Heart right ventricle (tissue), 16 donors: ENCODE results near the gene TOR1AIP1. TPM values are rescaled to one million over a fixed set of nuclear protein-coding genes. Genes with fewer than 3 reads are reported as not detected.
"Not testable (repeated sequence)": the region's sequence is repeated elsewhere in the genome, so short reads cannot be mapped to it uniquely, and the experiment has no call there.

ENCODE experiments used
- ATAC-seq, 8 donors: fragments of 200-7000 bp; cut with Tn5 transposase; one replicate each; pipeline ENCODE4 v1.9.1; 2020; ENCODE audit warnings: mild to moderate bottlenecking in 8 of 8, moderate library complexity in 8 of 8, moderate number of reproducible peaks in 1 of 8
- DNase-seq, 2 donors: peaks; one replicate each; pipeline ENCODE4 v3.0.0-alpha.2; 2020
- H3K27ac ChIP-seq, 10 donors: fragments of 200-600 bp; sonication (generic) in 2 of 10; one replicate each; pipeline versions ENCODE4 v1.5.0 to v1.8.0; 2020 to 2022; ENCODE audit warnings: mild to moderate bottlenecking in 3 of 10
- H3K27me3 ChIP-seq, 7 donors: fragments of 200-600 bp; one replicate each; pipeline ENCODE4 v1.8.0; 2021 to 2022; ENCODE audit warnings: mild to moderate bottlenecking in 2 of 7
- H3K36me3 ChIP-seq, 9 donors: fragments of 200-600 bp; sonication (generic) in 1 of 9; one replicate each; pipeline versions ENCODE4 v1.5.0 to v1.8.0; 2020 to 2022; ENCODE audit warnings: mild to moderate bottlenecking in 2 of 9
- H3K4me1 ChIP-seq, 9 donors: fragments of 200-600 bp; sonication (generic) in 1 of 9; one replicate each; pipeline versions ENCODE4 v1.5.0 to v1.8.0; 2020 to 2022; ENCODE audit warnings: mild to moderate bottlenecking in 4 of 9
- H3K4me3 ChIP-seq, 10 donors: fragments of 200-600 bp; sonication (generic) in 2 of 10; one replicate each; pipeline versions ENCODE4 v1.5.0 to v1.8.0; 2020 to 2022; ENCODE audit warnings: mild to moderate bottlenecking in 7 of 10, moderate library complexity in 2 of 10
- H3K9me3 ChIP-seq, 11 donors: fragments of 200-600 bp in 10 of 11; sonication (generic) in 2 of 11; one replicate each; pipeline versions ENCODE4 v1.5.0 to v1.8.0; 2013 to 2022; ENCODE audit warnings: mild to moderate bottlenecking in 2 of 11, control low read depth in 1 of 11, moderate library complexity in 1 of 11
- WGBS, 2 donors: extraction: QIAGEN DNeasy Blood & Tissue Kit; methylation state at CpG; one replicate each; pipeline ENCODE4 v1.1.7; 2013; ENCODE audit warnings: inconsistent platforms in 1 of 2; 5-methylcytosine and 5-hydroxymethylcytosine counted together
- intact Hi-C, 10 donors: fragments of 100-400 bp; cut with DNase I; formaldehyde crosslinking; loops; one replicate each; pipeline versions ENCODE4 v1.11.1 to v1.14.2; 2022
- long read RNA-seq, 3 donors: library from polyadenylated mRNA; unstranded; transcript quantifications; one replicate each; pipeline ENCODE4 v2.0.0, GENCODE V29; 2020 to 2021
- polyA plus RNA-seq, 2 donors: library from polyadenylated mRNA; stranded (reverse); fragments of 200-250 nt; gene quantifications; one replicate each; pipeline ENCODE4 v1.2.3, GENCODE V29; 2013
- total RNA-seq, 10 donors: library from RNA; stranded (reverse); fragmentation: NEBNext Ultra II Directional in 3 of 10; extraction: Animal tissue kit (Norgen Biotek cat#: 25700) in 3 of 10; gene quantifications; one replicate each; pipeline versions ENCODE4 v1.2.1 to v1.2.4, GENCODE V29; 2021 to 2023
- TF ChIP-seq, protein P1 (sequence below), 9 donors: fragments of 200-600 bp; sonication (generic) in 2 of 9; IDR thresholded peaks; one replicate each; pipeline versions ENCODE4 v1.5.0 to v1.8.0; 2021 to 2022; ENCODE audit warnings: antibody characterized with exemption in 9 of 9, mild to moderate bottlenecking in 5 of 9, moderate library complexity in 1 of 9
- donor health status: Arrhythmogenic right ventricular cardiomyopathy.
- donor health status: ischemic (EF 13 %, LVEDD 7.1; RV severe dilation, severe dysfunction).
- donor health status: healthy with polysubstance abuse.
- donor health status: DM: no; HTN: yes; CAD: no.
- donor health status: DM: no; HTN: no; CAD: no.
- donor health status: ischemic (EF 25% LVEDD 6.9; RV normal size, moderate dysfunction).
- donor health status: ischemic (EF 25% LVEDD 5.7; RV mildly dilated, moderate dysfunction).
- donor health status: healthy.
- donor health status: DM: yes; HTN: yes; CAD: no.
- donor health status: Ischemic cardiomyopathy.
- donor health status: ischemic (EF 35%, LVEDD 5.7; RV mildly dilated, moderate dysfunction).
- donor health status: nonischemic (EF 11% LVEDD 7.7; RV severe dilation, severe dysfunction).
- donor health status: DM: yes; HTN: yes; CAD: no.
- donor health status: PGD.
- donor health status: ischemic (EF 29% LVEDD 5.4; RV normal size, mild dysfunction).
- donor health status: nonischemic (EF 23%, LVEDD 6.1; RV moderate dilation, normal function).

The TOR1AIP1 gene, protein sequence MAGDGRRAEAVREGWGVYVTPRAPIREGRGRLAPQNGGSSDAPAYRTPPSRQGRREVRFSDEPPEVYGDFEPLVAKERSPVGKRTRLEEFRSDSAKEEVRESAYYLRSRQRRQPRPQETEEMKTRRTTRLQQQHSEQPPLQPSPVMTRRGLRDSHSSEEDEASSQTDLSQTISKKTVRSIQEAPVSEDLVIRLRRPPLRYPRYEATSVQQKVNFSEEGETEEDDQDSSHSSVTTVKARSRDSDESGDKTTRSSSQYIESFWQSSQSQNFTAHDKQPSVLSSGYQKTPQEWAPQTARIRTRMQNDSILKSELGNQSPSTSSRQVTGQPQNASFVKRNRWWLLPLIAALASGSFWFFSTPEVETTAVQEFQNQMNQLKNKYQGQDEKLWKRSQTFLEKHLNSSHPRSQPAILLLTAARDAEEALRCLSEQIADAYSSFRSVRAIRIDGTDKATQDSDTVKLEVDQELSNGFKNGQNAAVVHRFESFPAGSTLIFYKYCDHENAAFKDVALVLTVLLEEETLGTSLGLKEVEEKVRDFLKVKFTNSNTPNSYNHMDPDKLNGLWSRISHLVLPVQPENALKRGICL
- 10 to 100 TPM; 31.6 to 50.3 (median 46.0) TPM for total RNA-seq
- 10 to 100 TPM; 13.4 to 19.2 TPM for polyA plus RNA-seq
- long read RNA-seq, donor 1, full-length matches to known transcripts, result 13 of 18 reads
- long read RNA-seq, donor 1, partial matches to known transcripts, result 1 of 18 reads
- long read RNA-seq, donor 1, other reads (novel, unspliced or antisense), result 4 of 18 reads
- long read RNA-seq, donor 2, full-length matches to known transcripts, result 9 of 14 reads
- long read RNA-seq, donor 2, partial matches to known transcripts, result 5 of 14 reads
- long read RNA-seq, donor 2, other reads (novel, unspliced or antisense), result 0 of 14 reads
- long read RNA-seq, donor 3, full-length matches to known transcripts, result 19 of 40 reads
- long read RNA-seq, donor 3, partial matches to known transcripts, result 1 of 40 reads
- long read RNA-seq, donor 3, other reads (novel, unspliced or antisense), result 20 of 40 reads

DNA sequence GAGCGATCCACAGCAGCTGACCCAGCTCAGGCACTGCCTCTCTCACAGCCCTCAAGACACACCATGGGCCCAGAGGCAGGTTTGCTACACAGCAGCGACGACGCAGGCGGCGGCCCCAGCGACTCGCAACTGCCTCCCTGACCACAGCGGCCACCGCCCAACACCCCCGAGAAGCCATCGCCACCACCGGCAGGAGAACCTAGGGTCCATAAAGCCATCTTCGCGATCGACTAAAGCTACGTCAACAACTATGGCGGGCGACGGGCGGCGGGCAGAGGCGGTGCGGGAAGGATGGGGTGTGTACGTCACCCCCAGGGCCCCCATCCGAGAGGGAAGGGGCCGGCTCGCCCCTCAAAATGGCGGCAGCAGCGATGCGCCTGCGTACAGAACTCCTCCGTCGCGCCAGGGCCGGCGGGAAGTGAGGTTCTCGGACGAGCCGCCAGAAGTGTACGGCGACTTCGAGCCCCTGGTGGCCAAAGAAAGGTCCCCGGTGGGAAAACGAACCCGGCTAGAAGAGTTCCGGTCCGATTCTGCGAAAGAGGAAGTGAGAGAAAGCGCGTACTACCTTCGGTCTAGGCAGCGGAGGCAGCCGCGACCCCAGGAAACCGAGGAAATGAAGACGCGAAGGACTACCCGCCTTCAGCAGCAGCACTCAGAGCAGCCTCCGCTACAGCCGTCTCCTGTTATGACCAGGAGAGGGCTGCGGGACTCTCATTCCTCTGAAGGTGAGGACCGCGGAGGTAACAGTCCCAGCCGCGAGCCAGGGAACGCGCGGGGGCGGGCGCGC is at the start of gene TOR1AIP1:
Gene TOR1AIP1, plus strand, starts transcription at position 33 of the 787 bp plus-strand sequence. Its CDS starts 218 bp downstream, at position 251.
- Histone ChIP-seq H3K4me3 (peak within 1 kb of the TSS; percentile 64 to 90 (median 79)), H3K27ac (peak within 1 kb of the TSS; percentile 95 to 100 (median 99)), H3K9me3 (no peaks in the 10 kb centered on the region), H3K27me3 (no peaks in the 10 kb centered on the region), H3K4me1 (peaks cover 3 to 62% (median 57%) of the 10 kb centered on the region in 9 donors), H3K36me3 (peaks cover 0 to 36% (median 15%) of the 10 kb centered on the region in 9 donors)
- 0% methylated on average over 72 of the region's 72 CpGs for WGBS, 2 donors
- DNase-seq (peak; percentile 97 to 98), ATAC-seq (peak; percentile 94 to 98 (median 96))
- intact Hi-C loops, result loop anchor here in 5 of 10 donors (1.0 to 10.0 kb wide), 6 partner anchors 65 to 142 kb away; partner anchors contain the start of gene CEP350 (in 4 of the 5)
- TF ChIP-seq, protein P1, sequence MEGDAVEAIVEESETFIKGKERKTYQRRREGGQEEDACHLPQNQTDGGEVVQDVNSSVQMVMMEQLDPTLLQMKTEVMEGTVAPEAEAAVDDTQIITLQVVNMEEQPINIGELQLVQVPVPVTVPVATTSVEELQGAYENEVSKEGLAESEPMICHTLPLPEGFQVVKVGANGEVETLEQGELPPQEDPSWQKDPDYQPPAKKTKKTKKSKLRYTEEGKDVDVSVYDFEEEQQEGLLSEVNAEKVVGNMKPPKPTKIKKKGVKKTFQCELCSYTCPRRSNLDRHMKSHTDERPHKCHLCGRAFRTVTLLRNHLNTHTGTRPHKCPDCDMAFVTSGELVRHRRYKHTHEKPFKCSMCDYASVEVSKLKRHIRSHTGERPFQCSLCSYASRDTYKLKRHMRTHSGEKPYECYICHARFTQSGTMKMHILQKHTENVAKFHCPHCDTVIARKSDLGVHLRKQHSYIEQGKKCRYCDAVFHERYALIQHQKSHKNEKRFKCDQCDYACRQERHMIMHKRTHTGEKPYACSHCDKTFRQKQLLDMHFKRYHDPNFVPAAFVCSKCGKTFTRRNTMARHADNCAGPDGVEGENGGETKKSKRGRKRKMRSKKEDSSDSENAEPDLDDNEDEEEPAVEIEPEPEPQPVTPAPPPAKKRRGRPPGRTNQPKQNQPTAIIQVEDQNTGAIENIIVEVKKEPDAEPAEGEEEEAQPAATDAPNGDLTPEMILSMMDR (IDR thresholded peaks at IDR 0.05), result peak; percentile 27 to 62 (median 40)

DNA sequence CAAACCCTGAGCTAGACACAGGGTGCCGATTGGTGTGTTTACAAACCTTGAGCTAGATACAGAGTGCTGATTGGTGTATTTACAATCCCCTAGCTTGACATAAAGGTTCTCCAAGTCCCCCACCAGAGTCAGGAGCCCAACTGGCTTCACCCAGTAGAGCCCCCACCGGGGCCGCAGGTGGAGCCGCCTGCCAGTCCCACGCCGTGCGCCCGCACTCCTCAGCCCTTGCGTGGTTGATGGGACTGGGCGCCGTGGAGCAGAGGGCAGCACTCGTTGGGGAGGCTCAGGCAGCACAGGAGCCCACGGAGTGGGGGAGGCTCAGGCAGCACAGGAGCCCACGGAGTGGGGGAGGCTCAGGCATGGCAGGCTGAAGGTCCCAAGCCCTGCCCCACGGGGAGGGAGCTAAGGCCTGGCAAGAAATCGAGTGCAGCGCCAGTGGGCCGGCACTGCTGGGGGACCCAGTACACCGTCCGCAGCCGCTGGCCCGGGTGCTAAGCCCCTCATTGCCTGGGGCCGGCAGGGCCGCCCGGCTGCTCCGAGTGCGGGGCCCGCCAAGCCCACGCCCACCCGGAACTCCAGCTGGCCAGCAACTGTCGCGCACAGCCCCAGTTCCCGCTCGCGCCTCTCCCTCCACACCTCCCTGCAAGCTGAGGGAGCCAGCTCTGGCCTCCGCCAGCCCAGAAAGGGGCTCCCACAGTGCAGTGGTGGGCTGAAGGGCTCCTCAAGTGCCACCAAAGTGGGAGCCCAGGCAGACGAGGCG is 45.2 kb upstream of the TOR1AIP1 start:
- DNase-seq, intact Hi-C loops, H3K27ac ChIP-seq, H3K27me3 ChIP-seq, ATAC-seq, H3K4me1 ChIP-seq, H3K4me3 ChIP-seq, H3K9me3 ChIP-seq: not testable (repeated sequence)
- 97 to 98% methylated on average over 38 of the region's 38 CpGs for WGBS, 2 donors
- peaks cover 0 to 32% (median 2%) of the 10 kb centered on the region in 9 donors for H3K36me3 ChIP-seq

DNA sequence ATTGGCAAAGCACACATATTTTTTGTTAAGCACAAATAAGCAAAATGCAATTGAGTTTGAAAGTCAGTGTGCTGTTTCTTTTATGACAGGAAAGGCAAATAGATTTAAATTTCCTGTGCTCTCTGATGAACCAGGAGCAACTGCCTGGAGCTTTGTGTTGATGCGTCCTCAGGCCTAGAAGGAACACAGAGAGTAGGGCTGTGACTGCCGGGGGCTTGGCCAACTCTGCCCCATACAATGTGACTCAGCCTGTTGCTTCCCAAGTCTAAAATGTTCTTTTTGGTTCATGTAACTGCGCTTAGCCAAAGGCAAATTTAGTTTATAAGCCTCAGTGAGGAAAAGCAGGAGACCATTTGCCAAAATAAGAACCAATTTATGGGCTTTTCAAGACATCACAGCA is 42.0 kb upstream of the TOR1AIP1 start:
- no peak for DNase-seq
- peaks cover 0 to 60% (median 15%) of the 10 kb centered on the region in 9 donors for H3K36me3 ChIP-seq
- 87 to 91% methylated on average over 3 of the region's 3 CpGs for WGBS, 2 donors
- intact Hi-C loops, result no loop called here
- H3K4me1 ChIP-seq, result no peaks in the 10 kb centered on the region
- no peak for ATAC-seq
- no peak overlapping the region for H3K4me3 ChIP-seq
- no peaks in the 10 kb centered on the region for H3K9me3 ChIP-seq
- no peak overlapping the region for H3K27ac ChIP-seq
- TF ChIP-seq, protein P1 (IDR thresholded peaks at IDR 0.05), result no peak
- no peaks in the 10 kb centered on the region for H3K27me3 ChIP-seq

DNA sequence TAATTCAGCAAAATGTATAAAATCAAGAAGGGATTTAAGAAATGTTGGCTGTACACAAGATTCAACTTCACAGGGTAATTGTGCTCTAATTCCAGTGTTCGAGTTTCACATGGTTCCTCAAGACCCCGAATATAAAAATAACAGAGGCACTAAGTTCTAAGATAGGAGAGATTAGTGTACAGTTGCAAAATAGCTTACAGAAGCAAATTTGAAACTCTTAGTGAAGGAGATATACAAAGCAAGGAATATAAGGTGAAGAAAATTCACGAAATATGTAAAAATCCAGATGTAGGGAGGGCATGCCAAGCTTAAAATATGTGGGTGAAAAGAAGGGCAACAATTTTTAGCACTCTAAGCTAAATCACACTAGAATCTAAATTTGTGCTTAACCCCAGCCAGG is 33.9 kb upstream of the TOR1AIP1 start:
- 94 to 95% methylated on average over 3 of the region's 3 CpGs for WGBS, 2 donors
- ATAC-seq (no peak), DNase-seq (no peak)
- Histone ChIP-seq H3K4me3 (no peak overlapping the region), H3K27ac (no peak overlapping the region), H3K9me3 (no peaks in the 10 kb centered on the region), H3K27me3 (no peaks in the 10 kb centered on the region), H3K4me1 (no peaks in the 10 kb centered on the region), H3K36me3 (peaks cover 0 to 99% (median 35%) of the 10 kb centered on the region in 9 donors)
- TF ChIP-seq, protein P1 (IDR thresholded peaks at IDR 0.05), result no peak
- intact Hi-C loops, result no loop called here
